Large intestine (tissue), 3 donors: ENCODE results near the gene NTN1. TPM values are rescaled to one million over a fixed set of nuclear protein-coding genes. Genes with fewer than 3 reads are reported as not detected.

ENCODE experiments used
- DNase-seq, 2 donors: peaks; one replicate each; pipeline versions ENCODE4 v3.0.0 to v3.0.0-alpha.2; 2013
- H3K27ac ChIP-seq: one replicate; pipeline ENCODE4 v1.5.1; 2013; ENCODE audit warnings: low read length
- H3K27me3 ChIP-seq: 2 replicates; pipeline ENCODE4 v1.6.1; 2013; ENCODE audit warnings: low read length; ENCODE audit not compliant: control insufficient read depth, insufficient read depth
- H3K36me3 ChIP-seq: 2 replicates; pipeline ENCODE4 v1.6.1; 2013; ENCODE audit warnings: low read length; ENCODE audit not compliant: control insufficient read depth, insufficient read depth
- H3K4me1 ChIP-seq: one replicate; pipeline ENCODE4 v1.6.1; 2013; ENCODE audit warnings: low read length; ENCODE audit not compliant: control insufficient read depth, insufficient read depth
- H3K4me3 ChIP-seq: one replicate; pipeline ENCODE4 v1.5.1; 2013; ENCODE audit warnings: low read length
- H3K9me3 ChIP-seq: one replicate; pipeline ENCODE4 v1.6.1; 2013; ENCODE audit warnings: mild to moderate bottlenecking, low read depth, low read length, moderate library complexity; ENCODE audit not compliant: control insufficient read depth
- WGBS: methylation state at CpG from one replicate; pipeline ENCODE4 v1.1.5; 2013; ENCODE audit warnings: low lambda C conversion rate; ENCODE audit not compliant: insufficient coverage; 5-methylcytosine and 5-hydroxymethylcytosine counted together
- polyA plus RNA-seq: library from polyadenylated mRNA; unstranded; fragments of 120-200 nt; gene quantifications from one replicate; pipeline ENCODE4 v1.2.1, GENCODE V29; 2013

The NTN1 gene
- polyA plus RNA-seq, 1 donor = 11.3 TPM

DNA sequence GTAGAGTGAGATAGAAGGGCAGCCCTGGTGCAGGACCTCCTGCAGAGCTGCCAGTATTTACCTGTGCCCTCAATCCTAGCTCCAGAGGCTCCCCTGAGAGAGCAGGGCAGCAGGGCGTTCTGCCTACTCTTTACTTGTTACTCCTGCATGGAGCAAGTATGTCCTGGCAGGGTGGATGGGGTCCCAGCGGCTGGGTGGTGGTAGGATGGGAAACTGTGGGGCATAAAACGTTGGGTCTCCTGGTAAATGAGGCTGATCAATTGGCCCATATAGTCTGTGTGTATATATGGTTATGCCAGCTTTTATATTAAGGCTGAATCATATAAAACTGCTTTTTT lies 192.0 kb downstream of the NTN1 start:
- WGBS = no CpG with 5 or more reads among the region's 3 CpGs
- no peak overlapping the region for H3K4me3 ChIP-seq
- no peak for DNase-seq
- peaks cover 13% of the 10 kb centered on the region for H3K9me3 ChIP-seq
- H3K36me3 ChIP-seq = no peaks in the 10 kb centered on the region
- no peaks in the 10 kb centered on the region for H3K27me3 ChIP-seq
- H3K4me1 ChIP-seq = no peaks in the 10 kb centered on the region
- H3K27ac ChIP-seq = no peak overlapping the region

DNA sequence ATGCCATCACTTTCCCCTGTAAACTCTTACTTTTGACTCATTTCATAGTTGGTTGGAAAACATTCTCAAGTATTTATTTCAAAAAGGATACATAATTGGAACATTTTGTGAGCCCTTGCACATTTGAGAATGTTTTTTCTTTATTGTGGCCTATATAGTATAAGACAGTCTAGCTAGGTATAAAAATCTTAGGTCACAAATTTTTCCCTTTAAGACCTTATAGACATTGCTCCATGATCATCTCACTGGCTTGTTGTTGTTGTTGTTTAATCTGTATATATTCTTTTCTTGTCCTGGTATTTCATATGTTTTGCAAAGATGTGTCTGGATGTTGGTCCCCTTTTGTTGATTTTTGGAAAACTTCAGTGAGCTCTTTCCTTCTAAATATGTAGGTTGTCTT lies 194.2 kb downstream of the NTN1 start:
- H3K9me3 ChIP-seq = peaks cover 13% of the 10 kb centered on the region
- no peaks in the 10 kb centered on the region for H3K27me3 ChIP-seq
- no peaks in the 10 kb centered on the region for H3K4me1 ChIP-seq
- DNase-seq = no peak
- H3K27ac ChIP-seq = no peak overlapping the region
- no peaks in the 10 kb centered on the region for H3K36me3 ChIP-seq
- no peak overlapping the region for H3K4me3 ChIP-seq

DNA sequence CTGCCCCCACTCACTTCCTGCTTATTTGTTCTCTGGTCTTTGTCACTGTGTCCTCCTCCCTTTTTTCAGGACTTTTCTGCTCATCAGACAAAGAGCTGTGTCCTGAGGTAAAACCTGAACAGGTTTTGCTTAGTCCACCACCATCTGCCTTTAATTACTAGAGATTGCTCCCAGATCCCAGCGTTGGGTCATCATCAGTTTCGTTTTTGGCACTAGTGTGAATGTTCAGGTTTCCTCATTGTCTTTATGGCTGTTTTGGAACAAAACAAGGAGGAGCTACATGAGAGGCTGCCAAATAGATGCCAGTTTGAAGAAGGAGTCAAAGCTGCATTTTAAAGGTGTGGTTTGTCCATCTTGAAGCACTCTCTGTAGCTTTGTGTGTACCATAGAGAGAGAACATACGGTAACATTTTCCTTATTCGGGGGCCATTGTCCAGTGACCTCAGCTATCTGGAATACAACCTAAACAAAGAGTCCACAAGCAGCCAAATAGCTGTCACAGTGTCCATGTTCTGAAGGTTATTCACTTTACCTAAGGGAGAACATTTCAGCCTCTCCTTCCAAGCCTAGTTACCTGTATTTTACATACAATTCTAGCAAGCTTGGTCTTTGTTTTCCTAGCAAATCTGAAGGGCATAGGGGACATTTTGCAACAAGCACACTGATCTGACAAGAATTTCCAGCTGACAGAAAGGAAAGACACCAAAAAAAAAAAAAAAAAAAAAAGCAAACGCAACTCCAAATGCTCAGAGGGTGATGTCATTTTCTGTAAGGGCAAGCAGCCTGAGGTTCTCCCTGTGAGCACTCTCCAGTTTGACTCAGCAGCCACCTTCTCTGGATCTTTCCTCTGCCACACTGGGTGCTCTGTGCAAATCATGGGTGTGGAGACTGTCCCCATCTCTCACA lies 196.1 kb downstream of the NTN1 start:
- Histone ChIP-seq H3K27me3 (no peaks in the 10 kb centered on the region), H3K4me1 (no peaks in the 10 kb centered on the region), H3K36me3 (no peaks in the 10 kb centered on the region), H3K27ac (no peak overlapping the region), H3K4me3 (no peak overlapping the region), H3K9me3 (peaks cover 13% of the 10 kb centered on the region)
- no CpG with 5 or more reads among the region's 5 CpGs for WGBS
- no peak for DNase-seq

- WGBS = no CpG with 5 or more reads among the region's 8 CpGs
- H3K27ac ChIP-seq = no peak overlapping the region
- no peak overlapping the region for H3K4me3 ChIP-seq
- DNase-seq = no peak
- H3K4me1 ChIP-seq = no peaks in the 10 kb centered on the region
- no peaks in the 10 kb centered on the region for H3K36me3 ChIP-seq
- no peaks in the 10 kb centered on the region for H3K27me3 ChIP-seq
- peaks cover 13% of the 10 kb centered on the region for H3K9me3 ChIP-seq
Observed at GRCh38 chr17:9218064-9218635, 196.8 kb downstream of the NTN1 start.

DNA sequence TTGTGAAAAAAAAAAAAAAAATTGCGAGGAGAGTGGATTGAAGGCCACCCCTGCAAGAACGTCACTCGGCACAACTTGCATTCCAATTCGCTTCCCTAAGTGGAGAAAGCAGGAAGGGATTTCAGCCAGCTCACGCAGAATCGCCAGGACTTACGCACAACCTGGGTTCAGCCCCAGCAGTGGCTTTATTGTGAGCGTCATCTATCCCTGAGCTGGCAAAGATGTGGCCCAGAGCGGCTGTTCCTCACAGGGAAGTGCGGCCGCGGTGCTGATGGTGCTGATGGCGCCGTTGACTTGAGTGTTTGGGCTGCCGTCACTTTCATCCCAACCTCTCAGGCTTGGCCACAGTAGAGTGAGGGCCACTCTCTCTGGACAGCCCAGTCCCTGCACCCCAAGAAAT lies 197.6 kb downstream of the NTN1 start:
- Histone ChIP-seq H3K4me1 (no peaks in the 10 kb centered on the region), H3K9me3 (peaks cover 13% of the 10 kb centered on the region), H3K4me3 (no peak overlapping the region), H3K27ac (no peak overlapping the region), H3K36me3 (no peaks in the 10 kb centered on the region), H3K27me3 (no peaks in the 10 kb centered on the region)
- no peak for DNase-seq
- no CpG with 5 or more reads among the region's 15 CpGs for WGBS

DNA sequence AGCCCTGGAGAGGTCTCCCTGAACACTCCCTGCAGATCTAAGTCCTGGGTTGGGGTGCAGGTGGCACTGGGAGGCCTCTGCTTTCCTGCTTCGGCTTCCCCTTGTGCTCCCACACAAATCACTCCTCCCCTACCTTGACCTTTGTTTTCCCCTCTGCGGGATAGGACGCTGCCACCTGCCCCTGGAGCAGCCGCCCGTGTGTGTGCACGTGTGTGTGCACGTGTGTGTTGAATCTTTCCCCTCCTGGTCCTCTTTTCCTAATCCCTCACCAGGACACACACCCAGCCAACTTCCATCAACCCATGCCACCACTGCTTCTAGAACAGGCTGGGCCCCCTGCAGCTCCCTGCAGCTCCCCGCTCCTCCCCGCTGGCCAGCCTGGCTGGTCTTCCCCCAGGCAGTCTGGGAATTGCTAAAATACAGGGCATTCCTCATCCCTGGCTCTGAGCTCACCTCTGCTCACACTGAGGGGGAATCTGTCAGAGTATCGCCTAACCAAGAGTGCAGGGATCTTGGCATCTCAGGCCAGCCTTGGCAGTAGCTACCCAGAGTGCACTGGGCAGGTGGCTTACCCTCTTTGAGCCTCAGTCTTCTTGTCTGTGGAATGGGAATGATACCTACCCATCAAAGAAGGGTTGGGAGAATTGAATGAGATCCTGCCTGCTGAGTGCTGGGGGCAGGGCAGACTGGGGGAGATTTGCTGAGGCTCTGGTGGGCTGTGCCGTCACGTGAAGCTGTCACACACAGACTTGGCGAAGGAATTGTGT lies 198.5 kb downstream of the NTN1 start:
- WGBS = 56% methylated on average over 3 of the region's 13 CpGs
- Histone ChIP-seq H3K9me3 (peaks cover 13% of the 10 kb centered on the region), H3K4me1 (no peaks in the 10 kb centered on the region), H3K36me3 (no peaks in the 10 kb centered on the region), H3K4me3 (no peak overlapping the region), H3K27ac (no peak overlapping the region), H3K27me3 (no peaks in the 10 kb centered on the region)
- DNase-seq = peak in 1 of 2 donors; percentile 40

GRCh38 chr17:9220398-9221146 lies 199.3 kb downstream of the NTN1 start:
- H3K9me3 ChIP-seq = peaks cover 8% of the 10 kb centered on the region
- no peaks in the 10 kb centered on the region for H3K27me3 ChIP-seq
- no peak overlapping the region for H3K27ac ChIP-seq
- H3K4me1 ChIP-seq = no peaks in the 10 kb centered on the region
- no peaks in the 10 kb centered on the region for H3K36me3 ChIP-seq
- no CpG with 5 or more reads among the region's 23 CpGs for WGBS
- no peak for DNase-seq
- H3K4me3 ChIP-seq = no peak overlapping the region

DNA sequence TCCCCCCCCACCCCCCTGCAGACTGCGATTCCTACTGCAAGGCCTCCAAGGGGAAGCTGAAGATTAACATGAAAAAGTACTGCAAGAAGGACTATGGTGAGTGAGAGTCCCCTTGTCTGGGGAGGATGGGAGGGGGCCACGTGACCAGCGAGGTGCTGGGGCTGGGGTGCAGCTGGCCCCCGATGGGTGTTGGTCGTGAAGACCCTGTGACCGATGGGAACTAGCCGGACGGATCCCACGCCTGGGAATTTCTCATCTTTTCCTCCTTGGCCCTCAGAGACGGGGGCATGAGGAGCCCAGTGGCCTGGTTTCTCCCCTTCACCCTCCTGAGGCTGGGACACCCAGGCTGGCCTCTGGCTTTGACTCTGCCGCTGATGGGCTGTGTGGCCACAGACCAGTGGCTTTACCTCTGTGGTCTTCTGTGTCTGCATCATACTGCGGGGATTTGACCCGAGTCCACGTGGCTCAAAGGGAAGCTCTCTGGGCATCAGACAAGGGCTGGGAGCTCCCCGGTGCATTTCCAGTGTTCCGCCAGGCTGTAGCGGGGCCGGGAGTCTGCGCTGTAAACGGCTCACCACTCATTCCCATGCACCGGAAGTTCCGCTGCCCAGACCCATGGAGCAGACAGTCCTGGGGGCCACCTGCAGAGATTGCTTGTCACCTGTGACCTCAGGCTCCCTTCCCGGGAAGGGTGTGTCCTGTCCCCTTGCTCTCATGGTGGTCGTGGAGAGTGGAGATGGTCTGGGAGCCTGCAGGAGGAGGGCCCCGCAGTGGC lies 200.0 kb downstream of the NTN1 start:
- no peak overlapping the region for H3K27ac ChIP-seq
- H3K4me3 ChIP-seq = no peak overlapping the region

GRCh38 chr17:9221922-9222180 lies 200.5 kb downstream of the NTN1 start:
- DNase-seq = no peak
- no peaks in the 10 kb centered on the region for H3K4me1 ChIP-seq
- H3K36me3 ChIP-seq = no peaks in the 10 kb centered on the region
- H3K27me3 ChIP-seq = no peaks in the 10 kb centered on the region
- H3K27ac ChIP-seq = no peak overlapping the region
- no peak overlapping the region for H3K4me3 ChIP-seq
- no CpG with 5 or more reads among the region's 5 CpGs for WGBS
- peaks cover 3% of the 10 kb centered on the region for H3K9me3 ChIP-seq

More for the DNA sequence above, 200.0 kb downstream of the NTN1 start:
- Histone ChIP-seq H3K9me3 (peaks cover 3% of the 10 kb centered on the region), H3K36me3 (no peaks in the 10 kb centered on the region), H3K4me1 (no peaks in the 10 kb centered on the region), H3K27me3 (no peaks in the 10 kb centered on the region)
- DNase-seq = no peak
- WGBS = no CpG with 5 or more reads among the region's 25 CpGs

DNA sequence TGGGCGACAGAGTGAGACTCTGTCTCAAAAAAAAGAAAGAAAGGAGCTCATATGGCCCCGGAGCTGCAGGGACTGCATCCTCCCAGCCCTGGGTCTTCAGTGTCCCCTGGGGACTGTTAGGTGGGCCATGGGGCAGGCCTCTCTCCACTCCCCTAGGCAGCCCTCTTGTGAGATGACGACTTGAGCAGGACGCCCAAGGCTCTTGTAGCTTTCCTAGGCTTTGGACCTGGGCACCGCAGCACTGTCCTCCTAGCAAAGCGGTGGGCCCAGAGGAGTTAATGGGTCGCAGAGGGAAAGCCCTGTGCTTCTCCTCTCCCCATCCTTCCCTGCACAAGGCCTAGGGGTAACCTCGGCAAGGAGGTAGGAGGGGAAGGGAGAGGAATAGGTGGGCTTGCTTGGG lies 202.2 kb downstream of the NTN1 start:
- H3K4me1 ChIP-seq = peaks cover 3% of the 10 kb centered on the region
- H3K4me3 ChIP-seq = no peak overlapping the region
- no peak overlapping the region for H3K27ac ChIP-seq
- WGBS = no CpG with 5 or more reads among the region's 8 CpGs
- DNase-seq = no peak
- H3K27me3 ChIP-seq = no peaks in the 10 kb centered on the region
- H3K36me3 ChIP-seq = no peaks in the 10 kb centered on the region
- H3K9me3 ChIP-seq = peaks cover 3% of the 10 kb centered on the region
